Activated CD8-positive, alpha-beta memory T cell treated with anti-CD3 and anti-CD28 coated beads for 1 hour (primary cell): ENCODE data around the gene MAP2K5.

Experiments used
- DNase-seq, 2 donors: peaks; one replicate each; pipeline ENCODE4 v3.0.0-alpha.2; 2020; ENCODE audit warnings: low read depth in 1 of 2; ENCODE audit errors: extremely low read depth in 1 of 2

The MAP2K5 gene

DNA sequence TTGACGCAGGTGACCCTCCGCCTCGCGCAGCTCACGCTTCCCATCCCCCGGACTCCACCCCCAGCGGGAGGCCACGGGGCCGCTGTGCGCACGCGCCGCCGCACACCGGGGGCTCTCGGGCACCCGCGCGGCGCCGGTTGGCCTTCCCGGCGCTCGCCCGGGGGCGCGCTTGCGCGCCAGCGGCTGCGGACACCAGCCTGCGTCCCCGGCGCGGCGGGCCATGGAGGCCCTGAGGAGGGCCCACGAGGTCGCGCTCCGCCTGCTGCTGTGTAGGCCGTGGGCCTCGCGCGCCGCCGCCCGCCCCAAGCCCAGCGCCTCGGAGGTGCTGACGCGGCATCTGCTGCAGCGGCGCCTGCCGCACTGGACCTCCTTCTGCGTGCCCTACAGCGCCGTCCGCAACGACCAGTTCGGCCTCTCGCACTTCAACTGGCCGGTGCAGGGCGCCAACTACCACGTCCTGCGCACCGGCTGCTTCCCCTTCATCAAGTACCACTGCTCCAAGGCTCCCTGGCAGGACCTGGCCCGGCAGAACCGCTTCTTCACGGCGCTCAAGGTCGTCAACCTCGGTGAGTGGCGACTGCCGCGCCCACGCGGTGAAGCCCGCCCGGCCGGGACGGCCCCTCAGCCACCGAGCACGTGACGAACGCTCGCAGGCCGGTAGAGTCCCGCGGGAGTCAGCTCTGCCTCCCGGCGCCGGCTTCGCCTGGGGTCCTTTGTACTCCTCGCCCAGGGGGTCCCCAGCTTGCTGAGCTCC lies 21.3 kb upstream of the MAP2K5 start, which contains the start of gene C15orf61:
C15orf61 (plus strand) TSS at position 103 of the 754 bp plus-strand sequence; CDS start at position 221, 118 bp downstream.
- DNase-seq, result peak; percentile 39 to 80

GRCh38 chr15:67521783-67522568 lies 20.5 kb upstream of the MAP2K5 start:
- no peak for DNase-seq

DNA sequence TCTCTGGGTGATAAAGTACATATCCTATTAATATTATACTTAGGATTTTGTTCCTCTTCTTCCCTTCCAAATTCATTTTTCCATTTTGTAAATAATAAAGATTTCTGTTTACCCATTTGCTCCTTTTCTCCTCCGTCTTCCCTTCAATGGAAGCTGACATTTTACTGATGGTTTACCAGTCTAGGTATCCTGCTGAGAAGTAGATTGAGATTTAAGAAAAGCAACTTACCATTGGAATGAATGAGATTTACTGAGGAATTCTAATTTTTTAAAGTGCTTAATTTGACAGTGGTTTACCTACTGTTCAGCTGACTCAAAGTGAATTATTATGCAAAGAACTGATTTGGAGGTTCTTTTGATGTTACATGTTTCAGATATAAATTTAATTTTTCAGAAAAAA lies 19.2 kb upstream of the MAP2K5 start:
- DNase-seq, result no peak

GRCh38 chr15:67524235-67524634 lies 18.3 kb upstream of the MAP2K5 start:
- DNase-seq, result no peak

DNA sequence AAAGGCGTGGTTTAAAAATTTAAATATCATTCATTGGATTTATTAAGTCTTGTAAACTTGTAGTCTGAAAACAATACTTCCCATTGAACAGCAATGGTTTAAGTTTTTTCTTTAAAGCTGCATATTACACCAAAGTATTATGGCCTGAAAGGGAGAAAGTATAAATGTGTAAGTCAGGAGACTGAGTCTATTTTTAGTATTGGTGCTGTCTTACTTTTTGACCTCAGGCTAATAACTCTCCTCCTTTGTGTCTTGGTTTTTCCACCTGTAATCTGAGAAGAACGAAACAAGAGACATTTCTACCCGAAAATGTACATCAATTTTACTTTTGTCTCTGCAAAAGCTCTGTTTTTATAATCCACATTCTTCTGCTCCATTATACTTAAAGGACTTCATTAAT lies 14.0 kb upstream of the MAP2K5 start:
- DNase-seq, result no peak

DNA sequence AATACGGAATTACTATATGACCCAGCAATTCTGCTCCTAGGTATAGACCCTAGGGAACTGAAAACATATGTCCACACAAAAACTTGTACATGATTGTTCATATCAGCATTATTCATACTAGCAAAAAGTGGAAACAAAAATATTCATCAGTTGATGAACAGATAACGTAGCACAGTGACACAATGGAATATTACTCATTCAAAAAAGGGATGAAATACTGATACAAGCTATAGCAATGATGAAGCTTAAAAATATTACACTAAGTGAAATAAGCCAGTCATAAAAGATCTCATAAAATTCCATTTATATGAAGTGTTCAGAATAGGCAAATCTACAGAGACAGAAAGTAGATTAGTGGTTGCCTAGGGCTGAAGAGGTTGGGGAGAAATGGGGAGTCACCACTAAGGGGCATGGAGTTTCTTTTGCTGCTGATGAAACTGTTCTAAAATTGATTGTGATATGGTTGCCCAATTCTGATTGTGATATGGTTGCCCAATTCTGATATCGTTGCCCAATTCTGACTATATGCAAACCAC lies 11.1 kb upstream of the MAP2K5 start:
- no peak for DNase-seq

GRCh38 chr15:67533873-67534272 lies 8.6 kb upstream of the MAP2K5 start:
- no peak for DNase-seq

GRCh38 chr15:67534360-67534759 lies 8.1 kb upstream of the MAP2K5 start:
- DNase-seq, result no peak

GRCh38 chr15:67537771-67538170 lies 4.7 kb upstream of the MAP2K5 start:
- DNase-seq, result no peak

DNA sequence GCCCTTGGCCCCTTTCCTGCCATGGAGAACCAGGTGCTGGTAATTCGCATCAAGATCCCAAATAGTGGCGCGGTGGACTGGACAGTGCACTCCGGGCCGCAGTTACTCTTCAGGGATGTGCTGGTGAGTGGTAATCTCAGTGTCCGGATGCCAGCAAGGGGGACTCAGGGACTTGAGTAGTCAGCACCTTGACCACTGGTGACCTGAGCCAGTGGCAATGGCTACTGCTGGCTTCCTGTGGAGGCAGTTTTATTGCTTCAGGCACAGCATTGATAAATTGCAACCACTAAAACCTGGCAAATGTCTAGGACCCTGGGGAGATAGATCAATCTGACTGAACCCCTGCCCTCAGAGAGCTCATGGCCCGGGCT lies 830 bp downstream of the MAP2K5 start:
- DNase-seq, result no peak

- no peak for DNase-seq
Observed at GRCh38 chr15:67544475-67544874, 2.0 kb downstream of the MAP2K5 start.

DNA sequence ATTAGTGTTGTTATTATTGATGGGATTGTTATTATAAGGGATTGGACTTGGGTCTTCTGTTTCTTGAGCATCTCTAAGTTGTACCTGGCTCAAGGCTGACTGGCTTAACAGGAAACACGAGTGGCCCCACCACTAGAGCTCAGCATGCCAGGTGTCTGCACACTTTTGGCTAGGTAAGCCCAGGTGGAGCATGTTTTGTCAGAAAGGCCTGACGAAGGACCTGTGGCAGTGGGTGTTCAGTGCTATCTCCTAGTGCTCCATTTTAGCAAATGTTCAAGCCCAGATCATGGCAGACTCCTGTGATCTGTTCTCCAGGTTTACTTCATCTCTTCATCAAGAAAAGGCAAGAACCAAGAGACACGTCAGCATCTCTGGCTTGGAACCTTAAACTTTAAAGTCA lies 3.4 kb downstream of the MAP2K5 start:
- no peak for DNase-seq

DNA sequence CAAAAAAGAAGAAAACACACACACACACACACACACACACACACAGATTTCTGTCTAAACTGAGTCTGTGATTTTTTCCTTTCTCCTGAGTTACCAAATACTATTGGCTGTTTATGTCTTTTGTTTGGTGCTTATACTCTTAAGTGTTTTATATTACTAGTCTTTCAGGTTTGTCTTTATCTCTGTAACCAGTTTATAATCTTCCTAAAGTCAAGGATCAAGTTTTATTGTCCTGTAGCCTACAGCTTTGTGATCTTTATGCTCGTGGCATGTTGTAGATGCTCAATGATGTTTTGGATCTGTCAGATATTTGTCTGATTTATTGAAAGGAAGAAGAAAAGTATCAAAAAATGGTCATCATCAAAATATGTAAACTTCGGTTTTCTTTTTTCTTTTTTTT lies 4.6 kb downstream of the MAP2K5 start:
- no peak for DNase-seq

DNA sequence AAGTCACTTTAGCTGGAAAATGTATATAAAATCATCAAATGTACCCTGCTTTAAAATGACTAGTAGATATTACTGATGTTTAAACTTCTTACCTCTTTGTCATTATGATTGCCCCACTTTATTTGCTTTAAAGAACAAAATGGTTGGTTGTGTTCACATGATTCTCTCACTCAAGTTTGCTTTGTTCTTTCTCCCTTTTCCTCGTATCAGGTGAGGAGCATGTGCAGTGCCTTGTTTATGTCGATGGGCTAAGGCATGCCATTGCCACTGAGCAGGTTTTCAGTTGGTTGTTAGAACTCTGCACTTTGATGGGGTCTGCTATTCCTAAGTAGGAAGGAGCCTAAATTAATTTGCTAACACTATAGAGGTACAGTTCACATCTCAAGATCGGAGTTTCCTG lies 5.3 kb downstream of the MAP2K5 start:
- DNase-seq, result no peak

- DNase-seq, result no peak
Observed at GRCh38 chr15:67548236-67548852, 5.8 kb downstream of the MAP2K5 start.

DNA sequence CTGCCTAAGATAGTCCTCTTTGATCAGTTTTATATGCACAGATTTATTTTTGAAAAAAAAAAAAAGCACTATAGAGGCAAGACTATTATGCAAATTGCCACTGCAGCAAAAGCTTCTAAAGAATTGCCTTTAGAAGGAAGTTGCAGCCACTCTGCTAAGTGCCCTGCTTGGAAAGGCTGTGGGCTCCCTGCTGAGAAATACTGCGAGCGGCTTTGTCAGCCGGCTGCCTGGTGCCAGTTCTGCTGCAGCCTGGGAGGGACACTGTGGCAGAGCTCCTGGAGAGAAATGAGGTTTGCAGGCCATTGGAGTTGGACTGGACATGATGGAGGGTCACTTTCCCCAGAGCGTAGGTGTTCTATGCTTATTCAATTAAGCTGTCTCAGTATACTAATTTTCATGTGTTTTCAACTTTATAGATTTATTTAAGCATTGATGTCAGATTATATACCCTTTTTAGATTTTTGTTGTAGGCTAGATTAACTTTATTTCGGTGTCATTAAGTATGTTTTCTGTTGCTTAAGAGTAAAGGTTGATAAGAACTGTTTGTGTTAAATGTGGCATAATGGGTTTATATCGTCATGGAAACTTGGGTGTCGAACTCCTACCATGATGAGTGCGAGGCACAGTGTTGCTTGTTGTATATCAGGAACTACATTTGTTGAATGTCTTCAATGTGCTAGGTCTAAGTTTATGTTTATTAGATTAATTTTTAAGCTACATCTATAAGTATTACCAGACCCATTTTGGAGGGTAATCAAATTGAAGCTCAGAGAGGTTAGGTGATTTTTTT lies 6.6 kb downstream of the MAP2K5 start:
- DNase-seq, result no peak

- DNase-seq, result no peak
Observed at GRCh38 chr15:67549736-67550135, 7.2 kb downstream of the MAP2K5 start.

DNA sequence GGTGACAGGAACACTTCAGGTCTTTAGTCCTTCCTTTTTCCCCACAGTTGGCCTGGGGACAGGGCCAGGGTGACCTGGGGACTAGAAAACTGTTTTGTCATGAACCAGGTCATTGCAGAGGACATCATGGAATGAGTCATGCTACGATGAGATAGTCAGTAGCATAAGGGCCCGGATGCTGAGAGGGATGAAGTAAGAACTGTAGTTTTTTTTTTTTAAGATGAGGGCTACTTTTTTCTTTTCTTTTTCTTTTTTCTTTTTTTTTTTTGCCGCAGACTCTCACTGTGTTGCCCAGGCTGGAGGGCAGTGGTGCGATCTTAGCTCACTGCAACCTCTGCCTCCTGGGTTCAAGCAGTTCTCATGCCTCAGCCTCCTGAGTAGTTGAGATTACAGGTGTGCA lies 8.0 kb downstream of the MAP2K5 start:
- DNase-seq, result no peak

DNA sequence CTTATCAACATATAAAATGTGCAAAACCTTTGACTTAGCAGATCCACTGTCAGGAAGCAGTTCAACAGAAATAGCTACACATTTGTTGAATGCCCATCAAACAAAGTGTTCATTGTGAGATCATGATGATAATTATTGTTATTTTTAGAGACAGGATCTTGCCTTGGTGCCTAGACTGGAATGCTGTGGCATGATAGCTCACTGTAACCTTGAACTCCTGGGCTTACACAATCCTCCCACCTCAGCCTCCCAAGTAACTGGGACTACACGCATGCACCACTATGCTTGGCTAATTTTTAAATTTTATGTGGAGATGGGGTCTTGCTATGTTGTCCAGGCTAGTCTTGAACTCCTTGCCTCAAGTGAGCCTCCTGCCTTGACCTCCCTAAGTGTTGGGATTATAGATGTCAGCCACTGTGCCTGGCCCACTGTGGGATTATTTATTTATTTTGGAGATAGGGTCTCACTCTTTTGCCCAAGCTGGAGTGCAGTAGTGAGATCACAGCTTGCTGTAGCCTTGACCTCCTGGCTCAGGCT lies 8.8 kb downstream of the MAP2K5 start:
- DNase-seq, result no peak

DNA sequence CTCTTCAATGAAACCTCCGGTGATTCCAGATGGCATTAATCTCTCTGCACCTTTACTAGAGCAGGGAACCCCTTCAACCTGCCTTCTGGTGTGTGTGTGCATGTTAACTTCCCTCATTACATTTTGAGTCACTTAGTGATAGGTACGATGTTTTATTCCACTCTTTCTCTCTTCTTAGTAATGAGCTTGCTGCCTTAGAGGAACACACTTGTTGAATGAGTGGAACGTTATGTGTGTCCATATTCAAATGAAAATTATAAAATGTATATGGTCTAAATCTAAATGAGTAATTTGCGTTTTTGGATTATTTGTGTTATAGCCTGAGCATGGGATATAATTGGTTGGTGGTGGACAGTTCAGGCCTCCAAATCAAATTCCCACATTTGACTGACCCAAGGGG lies 12.1 kb downstream of the MAP2K5 start:
- DNase-seq, result no peak
